Smooth muscle cell (in vitro differentiated cells): ENCODE results near the gene FBXO15. TPM values are rescaled to one million over a fixed set of nuclear protein-coding genes. Genes with fewer than 3 reads are reported as not detected.
A peak's percentile ranks its signal among the peaks of the same experiment; 100 is the strongest.

Source experiments
- DNase-seq: peaks from one replicate; lab custom pipeline; 2025; ENCODE audit not compliant: unreplicated experiment; lab: John Stamatoyannopoulos, UW
- H2AFZ ChIP-seq: fragments of 200-600 bp; sonication (generic); 2 replicates; pipeline ENCODE4 v1.6.0; 2016; ENCODE audit warnings: antibody characterized with exemption, low read depth, mild to moderate bottlenecking
- H3F3A ChIP-seq: fragments of 200-600 bp; sonication (generic); 2 replicates; pipeline ENCODE4 v1.6.0; 2017; ENCODE audit warnings: antibody characterized with exemption, low read depth
- H3K27ac ChIP-seq: fragments of 200-600 bp; sonication (generic); 2 replicates; pipeline ENCODE4 v1.5.1; 2016; ENCODE audit warnings: low read depth, mild to moderate bottlenecking
- H3K27me3 ChIP-seq: fragments of 200-600 bp; sonication (generic); 2 replicates; pipeline ENCODE4 v1.6.1; 2016; ENCODE audit warnings: low read depth, mild to moderate bottlenecking
- H3K36me3 ChIP-seq: fragments of 200-600 bp; sonication (generic); 2 replicates; pipeline ENCODE4 v1.5.1; 2016; ENCODE audit warnings: low read depth
- H3K4me1 ChIP-seq: fragments of 200-600 bp; sonication (generic); 2 replicates; pipeline ENCODE4 v1.5.1; 2016; ENCODE audit warnings: low read depth
- H3K4me2 ChIP-seq: fragments of 200-600 bp; sonication (generic); 2 replicates; pipeline ENCODE4 v1.6.0; 2016; ENCODE audit warnings: mild to moderate bottlenecking
- H3K4me3 ChIP-seq: fragments of 200-600 bp; sonication (generic); 2 replicates; pipeline ENCODE4 v1.5.1; 2016; ENCODE audit warnings: mild to moderate bottlenecking
- H3K79me2 ChIP-seq: fragments of 200-600 bp; sonication (generic); 2 replicates; pipeline ENCODE4 v1.6.0; 2016; ENCODE audit warnings: low read depth, mild to moderate bottlenecking
- H3K9ac ChIP-seq: fragments of 200-600 bp; sonication (generic); 2 replicates; pipeline ENCODE4 v1.6.0; 2016; ENCODE audit warnings: low read depth
- H3K9me3 ChIP-seq: fragments of 200-600 bp; sonication (generic); replicated peaks from 2 replicates; pipeline ENCODE4 v1.5.1; 2016; ENCODE audit warnings: low read depth
- H4K20me1 ChIP-seq: fragments of 200-600 bp; sonication (generic); 2 replicates; pipeline ENCODE4 v1.6.0; 2016; ENCODE audit warnings: low read depth
- CTCF ChIP-seq: fragments of 200-600 bp; sonication (generic); IDR thresholded peaks from 2 replicates; pipeline ENCODE4 v1.5.1; 2017; ENCODE audit warnings: borderline replicate concordance, mild to moderate bottlenecking, antibody characterized with exemption; ENCODE audit not compliant: insufficient read depth, poor library complexity, severe bottlenecking
- WGBS: methylation state at CpG from one replicate; pipeline ENCODE4 v1.1.7; 2016; ENCODE audit warnings: low lambda C conversion rate; 5-methylcytosine and 5-hydroxymethylcytosine counted together
- polyA plus RNA-seq: library from polyadenylated mRNA; unstranded; fragments of >200 nt; fragmentation: Nextera tagmentation; extraction: Ambion mirVana; gene quantifications from 2 replicates; pipeline ENCODE4 v1.2.1, GENCODE V29; 2016
- total RNA-seq: library from RNA; depleted of rRNA; stranded (reverse); fragments of >200 nt; gene quantifications from 2 replicates; pipeline ENCODE4 v1.2.3, GENCODE V29; 2014

The FBXO15 gene
- total and polyA plus RNA-seq, 2 experiments from 2014 or later = 2.2 to 7.8 TPM

- Histone ChIP-seq H2AFZ (no peak overlapping the region), H3K4me3 (no peak overlapping the region), H3F3A (no peaks in the 10 kb centered on the region), H3K27me3 (no peaks in the 10 kb centered on the region), H3K27ac (no peak overlapping the region), H3K79me2 (no peaks in the 10 kb centered on the region), H3K9me3 (no peaks in the 10 kb centered on the region), H3K9ac (no peak overlapping the region), H3K4me1 (no peaks in the 10 kb centered on the region), H3K4me2 (no peak overlapping the region), H4K20me1 (no peaks in the 10 kb centered on the region), H3K36me3 (no peaks in the 10 kb centered on the region)
- WGBS = 77% methylated on average over 4 of the region's 4 CpGs
- no peak for TF ChIP-seq CTCF
- DNase-seq = no peak
These were observed 96.8 kb downstream of the FBXO15 start for GRCh38 chr18:74050807-74051206.

- Histone ChIP-seq H2AFZ (no peak overlapping the region), H3F3A (no peaks in the 10 kb centered on the region), H3K9ac (no peak overlapping the region), H3K36me3 (no peaks in the 10 kb centered on the region), H3K79me2 (no peaks in the 10 kb centered on the region), H3K4me1 (no peaks in the 10 kb centered on the region), H3K9me3 (no peaks in the 10 kb centered on the region), H4K20me1 (no peaks in the 10 kb centered on the region), H3K4me2 (no peak overlapping the region), H3K27me3 (no peaks in the 10 kb centered on the region), H3K27ac (no peak overlapping the region), H3K4me3 (no peak overlapping the region)
- TF ChIP-seq CTCF = peak; percentile 46
- no peak for DNase-seq
- 68% methylated on average over 20 of the region's 20 CpGs for WGBS
These were observed 106.9 kb downstream of the FBXO15 start for GRCh38 chr18:74040459-74041332.

- DNase-seq = no peak
- TF ChIP-seq CTCF = no peak
- no peak overlapping the region for H3K4me3 ChIP-seq
- no peaks in the 10 kb centered on the region for H3K36me3 ChIP-seq
- no peaks in the 10 kb centered on the region for H3K9me3 ChIP-seq
- H3K9ac ChIP-seq = no peak overlapping the region
- H3K27ac ChIP-seq = no peak overlapping the region
- H3F3A ChIP-seq = no peaks in the 10 kb centered on the region
- H3K79me2 ChIP-seq = no peaks in the 10 kb centered on the region
- 83% methylated on average over 4 of the region's 4 CpGs for WGBS
- no peaks in the 10 kb centered on the region for H3K27me3 ChIP-seq
- H4K20me1 ChIP-seq = no peaks in the 10 kb centered on the region
- H3K4me1 ChIP-seq = no peaks in the 10 kb centered on the region
- no peak overlapping the region for H2AFZ ChIP-seq
- no peak overlapping the region for H3K4me2 ChIP-seq
These were observed 107.6 kb downstream of the FBXO15 start for GRCh38 chr18:74040008-74040407.

GRCh38 chr18:74029161-74029560 is 118.5 kb downstream of the FBXO15 start:
- H3F3A ChIP-seq = no peaks in the 10 kb centered on the region

More at GRCh38 chr18:74029161-74029560, 118.5 kb downstream of the FBXO15 start:
- Histone ChIP-seq H2AFZ (no peak overlapping the region), H3K36me3 (no peaks in the 10 kb centered on the region), H3K4me1 (no peaks in the 10 kb centered on the region), H3K9ac (no peak overlapping the region), H3K4me3 (no peak overlapping the region), H3K9me3 (no peaks in the 10 kb centered on the region), H3K27ac (no peak overlapping the region), H3K27me3 (no peaks in the 10 kb centered on the region), H3K4me2 (no peak overlapping the region), H4K20me1 (no peaks in the 10 kb centered on the region), H3K79me2 (no peaks in the 10 kb centered on the region)
- no peak for DNase-seq
- no peak for TF ChIP-seq CTCF
